Ascending aorta (tissue), 2 donors: Measurements from ENCODE around the gene UBE2Z. TPM values are rescaled to one million over a fixed set of nuclear protein-coding genes. Genes with fewer than 3 reads are reported as not detected.

Experiments used
- DNase-seq, 2 donors: peaks; one replicate each; pipeline ENCODE4 v3.0.0-alpha.2; 2019; ENCODE audit warnings: low spot score in 2 of 2
- H3K27ac ChIP-seq, 2 donors: fragments of 200-600 bp; sonication (generic); one replicate each; pipeline ENCODE4 v1.5.1; 2016 to 2017; ENCODE audit warnings: mild to moderate bottlenecking in 1 of 2
- H3K27me3 ChIP-seq: fragments of 200-600 bp; sonication (generic); one replicate; pipeline ENCODE4 v1.5.1; 2017
- H3K36me3 ChIP-seq, 2 donors: fragments of 200-600 bp; sonication (generic); one replicate each; pipeline ENCODE4 v1.5.1; 2016
- H3K4me1 ChIP-seq, 2 donors: fragments of 200-600 bp; sonication (generic); one replicate each; pipeline ENCODE4 v1.5.1; 2016 to 2017; ENCODE audit warnings: mild to moderate bottlenecking in 1 of 2
- H3K4me3 ChIP-seq, 2 donors: fragments of 200-600 bp; sonication (generic); one replicate each; pipeline ENCODE4 v1.5.1; 2016 to 2017; ENCODE audit warnings: mild to moderate bottlenecking in 1 of 2
- H3K9me3 ChIP-seq, 2 donors: fragments of 200-600 bp; sonication (generic); one replicate each; pipeline ENCODE4 v1.5.1; 2016
- CTCF ChIP-seq, 3 experiments: fragments of 200-600 bp in 2 of 3; fragments of 450-650 bp in 1 of 3; sonication (generic) in 2 of 3; IDR thresholded peaks; one replicate each; pipeline ENCODE4 v1.5.1; 2016 to 2019; ENCODE audit warnings: antibody characterized with exemption in 3 of 3, mild to moderate bottlenecking in 1 of 3, moderate library complexity in 1 of 3
- intact Hi-C: fragments of 100-400 bp; cut with DNase I; formaldehyde crosslinking; loops from one replicate; pipeline ENCODE4 v1.15.1; 2023
- total RNA-seq: library from RNA; depleted of rRNA; stranded (reverse); fragments of >200 nt; gene quantifications from one replicate; pipeline ENCODE4 v1.1.0, GENCODE V29; 2016

UBE2Z gene
- total RNA-seq, 1 donor from 2014 or later = 68.8 TPM

GRCh38 chr17:48912476-48912875, 4.3 kb downstream of the UBE2Z start:
- intact Hi-C loops = no loop called here
- Histone ChIP-seq H3K4me3 (no peak overlapping the region), H3K9me3 (no peaks in the 10 kb centered on the region), H3K27me3 (no peaks in the 10 kb centered on the region), H3K4me1 (peaks cover 4 to 24% of the 10 kb centered on the region in 2 donors), H3K36me3 (peaks cover 24 to 51% of the 10 kb centered on the region in 2 donors), H3K27ac (no peak overlapping the region)
- DNase-seq = no peak
- no peak for TF ChIP-seq CTCF (IDR thresholded peaks at IDR 0.05)

DNA sequence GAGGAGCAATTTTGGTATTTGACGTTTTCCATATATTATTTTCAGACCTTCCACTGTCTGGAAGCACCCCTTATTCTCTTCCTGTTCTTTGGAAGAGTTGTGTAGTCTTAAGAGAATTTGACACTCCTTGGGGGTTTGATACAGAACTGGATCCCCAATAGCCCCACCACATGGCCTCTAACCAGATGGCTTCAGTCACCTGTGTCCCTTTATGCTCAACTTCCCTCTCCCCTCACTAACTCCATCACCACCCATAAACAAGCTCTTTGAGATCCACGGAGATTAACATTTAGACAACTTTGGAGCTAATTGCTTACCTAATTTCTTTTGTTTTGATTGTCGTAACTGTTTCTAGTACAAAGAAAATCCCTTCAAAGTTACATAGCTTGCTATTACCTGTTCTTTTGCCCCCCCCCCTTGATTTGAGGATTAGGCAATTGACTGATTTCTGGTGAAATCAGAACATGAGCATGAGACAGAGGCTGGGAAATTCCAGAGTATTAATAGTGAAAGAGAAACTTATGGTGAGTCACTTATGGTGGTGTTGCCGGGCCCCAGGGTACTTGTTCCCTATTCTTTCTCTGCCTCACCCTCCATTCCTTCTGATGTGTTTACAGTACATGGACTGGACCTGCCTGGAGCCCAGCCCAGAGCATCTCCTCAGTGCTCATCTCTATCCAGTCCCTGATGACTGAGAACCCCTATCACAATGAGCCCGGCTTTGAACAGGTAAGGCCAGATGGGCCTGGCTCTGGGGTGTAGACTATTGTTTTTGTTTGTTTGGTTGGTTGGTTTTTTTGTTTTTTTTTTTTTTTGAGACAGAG, 7.5 kb downstream of the UBE2Z start:
- DNase-seq = no peak
- intact Hi-C loops = loop anchor here (5.0 kb wide), 1 partner anchor 923 kb away; no protein-coding TSS in a partner anchor
- Histone ChIP-seq H3K4me3 (no peak overlapping the region), H3K27me3 (no peaks in the 10 kb centered on the region), H3K4me1 (peaks cover 4 to 8% of the 10 kb centered on the region in 2 donors), H3K27ac (peak overlapping the region; percentile 3 to 28), H3K9me3 (no peaks in the 10 kb centered on the region), H3K36me3 (peaks cover 51 to 80% of the 10 kb centered on the region in 2 donors)
- TF ChIP-seq CTCF (IDR thresholded peaks at IDR 0.05) = no peak

- Histone ChIP-seq H3K27ac (no peak overlapping the region), H3K4me1 (no peaks in the 10 kb centered on the region), H3K27me3 (no peaks in the 10 kb centered on the region), H3K4me3 (no peak overlapping the region), H3K36me3 (peaks cover 82 to 100% of the 10 kb centered on the region in 2 donors), H3K9me3 (no peaks in the 10 kb centered on the region)
- TF ChIP-seq CTCF (IDR thresholded peaks at IDR 0.05) = no peak
- no peak for DNase-seq
- intact Hi-C loops = no loop called here
Observed at GRCh38 chr17:48925251-48925990, 17.2 kb downstream of the UBE2Z start.

- no peak for DNase-seq
- no peak overlapping the region for H3K27ac ChIP-seq
- no peaks in the 10 kb centered on the region for H3K27me3 ChIP-seq
- H3K36me3 ChIP-seq = peaks cover 80 to 100% of the 10 kb centered on the region in 2 donors
- H3K4me1 ChIP-seq = no peaks in the 10 kb centered on the region
- no peaks in the 10 kb centered on the region for H3K9me3 ChIP-seq
- no peak for TF ChIP-seq CTCF (IDR thresholded peaks at IDR 0.05)
- intact Hi-C loops = no loop called here
- H3K4me3 ChIP-seq = no peak overlapping the region
Observed at GRCh38 chr17:48925991-48926342, 17.8 kb downstream of the UBE2Z start.

DNA sequence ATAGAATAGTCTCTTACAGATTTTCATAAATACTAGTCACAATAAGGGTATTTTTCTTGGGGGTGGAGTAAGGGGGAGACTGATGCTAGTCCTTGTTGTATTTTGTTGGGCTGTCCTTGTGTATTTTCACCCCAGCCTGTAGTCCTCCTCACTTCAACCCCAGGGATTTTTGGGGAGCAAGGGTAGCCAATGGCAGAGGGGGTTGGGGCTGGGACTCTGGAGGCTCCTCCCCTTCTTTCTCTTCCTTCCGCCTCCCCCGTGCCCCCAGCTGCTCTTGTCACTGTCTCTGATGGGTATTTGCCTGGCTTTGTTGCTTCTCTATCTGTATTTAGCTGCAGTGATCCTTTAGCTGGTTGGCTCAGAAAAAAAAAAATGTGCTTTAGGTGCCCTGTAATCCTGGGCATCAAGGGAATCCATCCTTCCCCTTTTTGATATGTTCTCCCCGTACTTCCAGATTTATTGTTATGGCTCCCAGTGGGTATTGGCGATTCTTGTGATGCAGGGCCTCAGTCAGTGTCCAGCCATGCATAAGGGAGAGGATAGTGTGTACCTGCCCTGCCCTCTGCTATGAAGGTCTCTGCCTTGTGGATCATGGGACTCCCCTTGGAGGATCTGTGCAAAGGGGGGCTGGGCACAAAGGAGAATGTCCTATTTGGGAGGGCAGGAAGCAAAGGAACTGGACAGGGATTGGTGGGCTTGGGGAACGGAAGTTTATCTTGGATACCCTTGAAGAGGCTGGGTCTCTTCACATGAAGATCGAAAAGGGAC, 20.0 kb downstream of the UBE2Z start:
- no peaks in the 10 kb centered on the region for H3K4me1 ChIP-seq
- peaks cover 77 to 100% of the 10 kb centered on the region in 2 donors for H3K36me3 ChIP-seq
- H3K4me3 ChIP-seq = no peak overlapping the region
- no peaks in the 10 kb centered on the region for H3K9me3 ChIP-seq
- intact Hi-C loops = no loop called here
- no peak for TF ChIP-seq CTCF (IDR thresholded peaks at IDR 0.05)
- no peak overlapping the region for H3K27ac ChIP-seq
- no peak for DNase-seq
- H3K27me3 ChIP-seq = no peaks in the 10 kb centered on the region
